CD4-positive, alpha-beta T cell treated with Interleukin-4 for 1 hour (primary cell): ENCODE data around the gene OLFML2A.

Source experiments
- DNase-seq, 2 donors: peaks; one replicate each; pipeline ENCODE4 v3.0.0-alpha.2; 2020 to 2022

The OLFML2A gene

DNA sequence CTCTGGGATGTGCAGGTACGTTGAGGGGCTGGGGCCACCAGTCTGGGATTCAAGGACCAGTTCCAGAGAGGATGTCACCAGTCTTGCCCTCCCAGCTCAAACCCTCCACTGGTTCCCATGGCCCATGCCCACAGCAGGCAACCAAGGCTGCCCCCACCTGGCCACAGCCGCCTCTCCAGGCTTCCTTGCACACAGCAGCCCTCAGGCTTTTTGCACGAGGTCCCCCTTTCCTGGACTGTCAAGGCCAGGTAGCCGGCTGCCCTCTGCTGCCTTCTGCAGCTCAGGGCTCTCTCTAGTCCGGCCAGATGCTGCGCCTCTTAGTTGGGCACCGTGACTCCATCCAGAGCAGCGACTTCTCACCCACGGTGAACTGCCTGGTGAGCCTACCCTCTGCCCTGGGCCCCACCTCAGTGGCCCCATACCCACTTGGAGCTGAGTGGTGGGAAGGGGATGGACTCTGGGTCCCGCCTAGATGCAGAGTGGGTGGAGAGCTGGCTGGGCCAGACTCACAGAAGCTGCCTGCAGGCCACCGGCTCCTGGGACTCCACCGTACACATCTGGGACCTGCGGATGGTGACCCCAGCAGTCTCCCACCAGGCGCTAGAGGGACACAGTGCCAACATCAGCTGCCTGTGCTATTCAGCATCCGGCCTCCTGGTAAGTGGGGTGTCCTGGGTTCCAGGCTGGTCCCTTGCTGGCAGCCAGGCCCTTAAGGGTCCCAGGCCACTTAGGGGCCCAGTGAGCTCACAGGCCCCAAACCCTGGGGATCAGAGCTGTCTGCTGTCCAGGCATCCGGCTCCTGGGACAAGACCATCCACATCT lies 79.2 kb downstream of the OLFML2A start:
- DNase-seq: no peak

DNA sequence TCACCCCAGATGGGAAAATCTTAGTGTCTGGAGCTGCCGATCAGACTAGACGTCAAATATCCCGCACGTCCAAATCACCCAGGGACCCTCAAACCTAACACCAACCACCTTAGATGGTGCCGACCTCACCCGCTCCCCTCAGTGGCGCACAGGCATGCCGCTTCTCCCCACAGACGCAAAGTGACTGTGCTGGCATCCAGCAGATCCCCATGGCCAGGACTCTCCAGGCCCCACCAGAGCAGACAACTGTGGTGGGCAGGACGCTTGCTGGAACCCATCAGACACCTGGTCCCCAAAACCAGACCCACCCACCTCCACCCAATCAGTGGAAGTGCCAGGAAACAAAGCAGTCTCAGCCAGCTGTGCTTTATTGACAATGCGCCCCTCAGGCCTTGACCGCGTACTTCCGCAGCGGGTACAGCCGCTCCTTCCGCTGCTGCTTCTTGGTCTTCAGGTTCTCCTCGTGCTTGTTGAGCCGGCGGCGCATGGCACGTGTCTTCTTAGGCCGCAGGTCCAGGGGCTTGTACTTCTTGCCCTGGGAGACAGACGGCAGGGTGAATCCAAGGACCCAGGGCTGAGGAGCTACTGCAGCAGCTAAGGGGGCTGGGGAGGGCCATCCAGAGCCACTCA lies 80.7 kb downstream of the OLFML2A start:
- DNase-seq: no peak

DNA sequence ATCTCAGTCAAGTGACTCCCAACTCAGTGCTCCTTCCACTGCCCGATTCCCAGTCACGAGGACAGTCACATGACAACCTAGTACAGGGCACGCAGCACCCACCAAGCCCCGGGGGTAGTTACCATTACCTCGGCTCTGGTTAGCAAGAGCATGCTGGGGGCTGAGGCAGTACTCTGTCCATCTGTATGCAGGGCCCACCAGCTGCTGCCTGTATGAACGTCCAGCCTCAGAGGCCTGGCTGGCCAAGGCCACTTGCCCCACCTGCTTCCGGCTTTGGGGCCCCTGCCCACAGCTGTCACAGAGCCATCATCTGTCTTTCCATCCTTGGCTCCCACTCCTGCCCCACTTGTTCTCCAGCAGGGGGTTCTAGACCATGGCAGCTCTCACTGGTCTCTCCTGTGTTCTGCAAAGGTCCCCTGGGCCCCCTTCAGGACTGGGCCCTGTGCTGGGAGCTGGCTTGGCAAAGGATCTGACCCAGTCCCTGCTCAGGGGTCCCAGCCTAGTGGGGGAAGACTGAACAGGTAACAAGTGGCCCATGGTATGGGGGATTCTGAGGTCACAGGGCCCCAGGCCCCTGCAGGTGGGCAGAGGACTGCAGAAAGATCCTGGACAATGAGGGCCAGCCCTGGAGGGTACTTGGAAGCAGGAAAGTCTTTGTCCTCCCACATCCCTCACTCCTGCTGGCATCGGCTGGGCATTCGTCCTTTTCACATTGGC lies 81.6 kb downstream of the OLFML2A start:
- no peak for DNase-seq

DNA sequence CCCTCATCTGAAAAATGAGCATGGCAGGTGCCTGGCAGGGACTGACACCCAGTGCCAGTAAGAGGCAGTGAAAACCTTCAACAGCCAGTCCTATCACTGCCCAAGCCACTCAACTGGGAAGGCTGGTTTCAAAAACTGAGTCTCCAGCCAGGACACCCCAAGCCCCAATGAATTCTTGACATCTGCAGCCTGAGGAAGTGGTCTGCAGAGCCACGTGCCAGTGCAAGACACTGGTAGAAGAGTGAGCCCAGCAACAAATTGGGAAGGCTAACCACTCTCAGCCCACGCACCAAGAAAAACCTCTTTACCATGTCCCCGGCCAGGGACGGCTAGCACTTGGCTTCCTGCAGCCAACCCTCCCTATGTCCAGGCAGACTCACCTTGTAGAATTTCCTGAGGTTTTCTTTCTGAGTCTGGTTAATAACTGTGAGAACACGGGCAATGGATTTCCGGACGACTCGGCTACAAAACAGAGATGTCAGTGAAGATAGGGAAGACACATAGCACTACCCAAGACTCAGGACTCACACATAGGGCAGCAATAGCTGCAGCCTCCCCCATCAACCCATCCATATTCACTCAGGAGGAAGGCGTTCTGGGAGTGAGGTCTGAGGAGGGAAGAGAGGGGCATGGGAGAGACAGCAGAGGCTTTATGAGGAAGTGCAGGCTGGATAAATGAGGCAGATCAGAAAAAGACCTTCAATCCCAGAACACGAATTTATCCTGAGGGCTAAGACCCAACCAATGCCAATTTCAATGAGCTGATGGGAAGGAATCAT lies 83.1 kb downstream of the OLFML2A start:
- DNase-seq: no peak

DNA sequence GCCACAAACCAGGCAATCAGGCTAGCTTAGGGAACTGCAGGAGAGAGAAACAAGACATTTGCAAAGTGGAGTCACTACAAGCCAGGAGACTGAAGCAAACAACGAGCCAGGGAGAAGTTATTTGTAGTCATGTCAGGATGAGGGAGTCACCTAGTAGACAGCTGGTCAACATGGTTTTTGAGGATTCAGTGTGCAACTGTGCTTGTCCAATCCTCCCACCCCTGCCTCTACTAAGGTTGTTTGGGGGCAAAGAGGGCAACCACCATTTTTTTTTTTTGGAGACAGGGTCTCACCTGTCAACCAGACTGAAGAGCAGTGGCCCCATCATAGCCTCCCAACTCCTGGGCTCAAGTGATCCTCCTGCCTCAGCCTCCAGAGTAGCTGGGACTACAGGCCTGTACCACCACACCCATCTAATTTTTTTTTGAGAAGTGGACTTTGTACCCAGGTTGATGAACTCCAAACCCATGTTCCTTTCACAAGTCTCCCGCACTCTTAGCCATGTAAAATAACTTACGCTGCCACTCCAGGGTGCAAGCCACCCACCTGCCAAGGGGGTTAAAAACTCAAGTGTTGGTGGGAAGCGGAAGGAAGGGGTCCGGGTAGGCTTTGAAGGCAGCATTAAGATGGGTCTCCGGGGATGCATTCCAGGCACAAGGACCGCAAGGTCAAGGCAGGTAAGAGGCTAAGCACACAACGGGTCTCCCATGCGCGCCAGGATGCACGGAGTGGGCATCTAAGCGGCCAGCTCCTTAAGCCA lies 83.8 kb downstream of the OLFML2A start:
- no peak for DNase-seq

DNA sequence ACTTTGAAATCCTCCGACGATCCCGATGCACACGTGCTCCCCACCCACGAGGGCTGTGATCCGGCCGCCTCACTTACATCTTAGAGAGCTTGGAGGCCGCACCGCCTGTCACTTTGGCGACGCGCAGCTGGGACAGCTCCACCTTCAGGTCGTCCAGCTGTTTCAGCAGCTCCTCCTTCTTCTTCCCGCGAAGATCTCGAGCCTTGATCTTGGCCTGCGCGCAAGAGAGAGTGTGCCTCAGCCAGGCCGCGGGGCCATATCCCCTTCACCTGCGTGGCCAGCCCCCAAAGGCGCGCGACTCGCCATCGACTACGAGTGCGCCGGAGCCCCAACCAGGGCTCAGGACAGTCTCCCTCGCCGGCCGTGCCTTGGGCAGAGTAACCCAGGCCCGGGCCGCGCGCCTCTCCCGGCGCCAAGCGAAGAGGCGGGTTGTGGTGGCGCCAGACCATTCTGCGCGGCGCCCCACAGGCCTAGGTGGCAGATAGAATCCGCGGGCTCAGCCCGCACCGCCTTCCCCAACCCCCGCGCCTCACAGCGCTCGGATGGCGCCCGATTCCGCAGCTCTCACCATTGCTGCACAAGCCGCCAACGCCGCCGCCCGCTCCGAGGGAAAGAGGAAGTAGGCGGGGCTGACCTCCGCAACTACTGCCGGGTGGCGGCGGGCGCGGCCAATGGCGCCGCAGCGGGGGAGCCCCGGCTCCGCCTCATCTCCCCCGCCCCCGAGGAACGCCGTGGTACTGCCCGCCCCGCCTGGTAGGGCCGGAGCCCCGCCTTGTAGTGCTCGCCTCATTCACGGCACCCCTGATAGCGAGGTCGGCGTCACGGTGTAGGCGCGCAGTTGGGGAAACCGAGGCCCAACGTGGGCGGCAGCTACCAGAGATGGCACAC lies 84.7 kb downstream of the OLFML2A start, which contains the start of the genes ARPC5L and RPL35:
Gene ARPC5L (plus strand): TSS at position 789 of the 888 bp plus-strand sequence. CDS start 7,161 bp downstream, outside the sequence.
Gene RPL35 (minus strand): TSS at position 616 of the 888 bp plus-strand sequence. CDS start 45 bp downstream, at position 571.
- DNase-seq: peak; percentile 93 to 96

DNA sequence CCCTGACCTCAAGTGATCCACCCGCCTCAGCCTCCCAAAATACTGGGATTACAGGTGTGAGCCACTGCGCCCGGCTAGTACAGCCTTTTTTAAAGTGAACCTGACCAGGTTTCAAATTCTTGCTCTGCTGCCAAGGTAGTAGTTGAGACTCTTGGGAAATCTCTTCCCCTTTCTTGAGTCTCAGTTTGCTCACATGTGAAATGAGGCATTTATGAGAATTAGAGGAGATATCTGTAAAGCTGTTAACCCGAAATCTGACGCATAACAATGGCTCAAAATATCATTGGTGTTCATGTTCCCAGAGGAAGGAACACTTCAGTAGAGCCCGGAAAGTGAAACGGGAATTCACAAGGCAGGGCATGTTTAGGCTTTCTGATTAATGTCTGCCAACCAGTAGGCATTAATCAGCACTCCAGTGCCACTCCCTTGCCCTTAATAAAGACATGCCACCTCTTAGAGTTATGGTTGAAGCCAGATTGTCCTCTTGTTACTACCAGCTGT lies 86.5 kb downstream of the OLFML2A start:
- no peak for DNase-seq
